HG02981 (cell line): Measurements from ENCODE around the gene PAK2.
"Not testable (repeated sequence)": the region's sequence is repeated elsewhere in the genome, so short reads cannot be mapped to it uniquely, and the experiment has no call there.

Experiments used
- ATAC-seq: cut with Tn5 transposase; IDR thresholded peaks from one replicate; pipeline ENCODE4 v1.9.1; 2021; ENCODE audit warnings: mild to moderate bottlenecking, moderate library complexity; ENCODE audit not compliant: unreplicated experiment

The PAK2 gene

DNA sequence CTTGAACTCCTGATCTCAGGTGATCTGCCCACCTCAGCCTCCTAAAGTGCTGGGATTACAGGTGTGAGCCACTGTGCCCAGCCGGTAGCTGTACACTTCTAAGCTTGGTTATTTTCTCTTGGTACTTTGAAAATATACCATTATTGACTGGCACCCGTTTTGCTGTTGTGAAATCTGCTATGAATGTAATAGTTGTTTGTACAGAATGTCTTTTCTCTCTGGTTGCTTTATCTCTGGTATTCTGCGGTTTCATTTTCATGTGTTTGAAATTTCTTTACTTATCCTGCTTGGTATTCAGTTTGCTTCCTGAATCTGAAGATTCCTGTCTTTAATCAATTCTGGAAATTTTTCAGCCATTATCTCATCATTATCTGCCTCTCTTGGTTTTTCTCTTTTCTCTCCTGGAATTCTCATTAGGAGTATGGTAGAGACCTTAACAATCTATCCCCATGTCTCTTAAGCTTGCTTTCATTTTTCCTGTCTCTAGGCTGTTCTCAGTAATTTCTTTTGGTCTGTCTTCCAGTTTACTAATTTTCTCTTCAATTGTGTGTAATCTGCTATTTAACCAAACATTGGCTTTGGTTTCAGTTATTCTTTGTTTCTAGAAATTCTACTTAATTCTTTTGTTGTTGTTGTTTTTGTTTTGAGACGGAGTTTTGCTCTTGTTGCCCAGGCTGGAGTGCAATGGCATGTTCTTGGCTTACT is 2.8 kb upstream of the PAK2 start:
- no peak for ATAC-seq

DNA sequence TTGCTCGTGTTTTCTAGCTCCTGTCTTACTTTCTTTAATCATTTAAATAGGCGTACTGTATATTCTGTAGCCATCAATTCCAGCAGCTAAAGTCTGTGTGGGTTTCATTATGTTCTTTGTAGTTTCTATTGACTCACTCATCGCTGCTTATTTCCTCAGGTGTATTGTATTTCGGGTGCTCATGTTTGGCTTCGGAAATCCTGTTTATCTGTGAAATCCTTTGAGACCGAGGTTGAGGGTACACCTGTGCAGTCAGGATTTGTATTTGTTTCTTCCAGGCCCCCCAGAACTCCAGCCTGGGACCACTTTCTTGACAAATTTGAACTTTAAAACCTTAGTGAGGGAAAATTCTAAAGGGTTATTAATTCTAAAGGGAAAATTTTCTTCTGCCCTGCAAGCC is 2.0 kb upstream of the PAK2 start:
- no peak for ATAC-seq

DNA sequence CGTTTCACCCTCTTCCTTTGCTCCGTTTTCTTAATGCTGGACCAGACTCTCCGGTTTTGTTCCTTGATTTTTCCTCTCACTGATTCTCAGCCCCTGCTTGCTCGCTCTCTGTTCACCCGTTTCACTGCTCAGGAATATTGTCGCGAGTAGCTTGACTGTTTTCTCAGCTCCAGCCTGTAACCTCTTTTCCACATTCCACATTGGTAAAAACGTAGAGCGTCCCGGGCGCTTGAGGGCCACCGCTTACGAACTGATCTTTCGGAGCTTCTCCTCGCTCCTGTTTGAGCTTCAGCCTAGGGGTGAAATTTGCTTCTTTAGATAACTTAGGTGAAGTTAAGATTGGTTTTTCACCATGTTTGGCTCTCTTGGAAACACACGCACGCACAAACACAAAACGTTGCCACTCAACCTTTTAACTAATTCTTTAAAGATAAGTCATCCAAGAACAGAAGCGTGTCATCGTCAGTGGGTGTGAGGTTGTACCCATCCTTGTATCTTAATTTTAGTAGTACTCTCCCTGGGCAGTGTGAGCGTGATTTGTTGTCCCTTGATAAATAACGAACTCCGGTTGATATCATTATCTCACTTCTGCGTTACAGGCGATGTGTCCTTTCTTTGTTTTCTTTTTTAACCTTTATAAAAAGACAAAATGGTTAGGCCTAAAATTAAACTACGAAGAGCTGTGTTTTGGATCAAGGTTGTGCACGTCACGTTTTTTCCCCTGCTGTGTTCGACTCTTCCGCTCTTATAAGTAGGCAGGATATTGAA is 1.0 kb downstream of the PAK2 start:
- no peak for ATAC-seq

DNA sequence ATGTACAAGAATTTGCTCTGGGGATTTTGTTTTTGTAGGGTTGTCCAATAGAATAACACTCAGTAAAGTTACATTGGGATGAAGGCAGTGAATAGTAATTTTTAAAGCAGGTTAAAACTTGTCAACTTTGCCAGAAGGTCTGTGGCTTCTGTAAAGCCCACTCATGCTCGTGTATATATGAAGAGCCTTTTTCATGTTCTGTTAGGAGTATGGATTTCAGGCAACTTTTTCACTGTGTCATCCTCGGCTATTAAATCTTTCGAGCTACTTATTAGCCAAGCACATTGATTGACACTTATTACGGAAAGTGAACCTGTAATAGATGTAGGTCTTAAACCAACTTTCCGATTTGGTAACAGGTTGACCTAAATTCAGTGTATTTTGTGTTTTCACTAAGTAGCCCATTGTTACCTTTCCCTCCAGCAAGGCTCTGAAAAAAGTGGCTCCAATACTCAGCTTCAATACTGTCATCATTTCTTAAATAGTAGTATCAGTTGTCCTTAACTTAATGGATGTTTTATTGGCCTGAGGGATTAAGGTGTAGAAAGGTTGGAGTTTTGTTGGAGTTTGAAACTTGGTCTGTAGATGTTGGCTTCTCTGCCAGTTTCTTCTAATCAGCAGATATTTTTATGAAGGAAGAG is 1.7 kb downstream of the PAK2 start:
- no peak for ATAC-seq

DNA sequence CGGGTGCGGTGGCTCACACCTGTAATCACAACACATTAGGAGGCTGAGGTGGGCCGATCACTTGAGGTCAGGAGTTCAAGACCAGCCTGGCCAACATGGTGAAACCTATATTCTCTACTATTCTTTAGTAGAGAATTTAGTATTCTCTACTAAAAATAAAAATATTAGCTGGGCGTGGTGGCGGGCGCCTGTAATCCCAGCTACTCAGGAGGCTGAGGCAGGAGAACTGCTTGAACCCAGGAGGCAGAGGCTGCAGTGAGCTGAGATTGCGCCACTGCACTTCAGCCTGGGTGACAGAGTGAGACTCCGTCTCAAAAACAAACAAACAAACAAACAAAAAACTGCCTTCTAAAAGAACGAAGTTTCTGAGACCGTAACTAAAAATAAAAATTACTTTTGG is 3.9 kb downstream of the PAK2 start:
- ATAC-seq: not testable (repeated sequence)

DNA sequence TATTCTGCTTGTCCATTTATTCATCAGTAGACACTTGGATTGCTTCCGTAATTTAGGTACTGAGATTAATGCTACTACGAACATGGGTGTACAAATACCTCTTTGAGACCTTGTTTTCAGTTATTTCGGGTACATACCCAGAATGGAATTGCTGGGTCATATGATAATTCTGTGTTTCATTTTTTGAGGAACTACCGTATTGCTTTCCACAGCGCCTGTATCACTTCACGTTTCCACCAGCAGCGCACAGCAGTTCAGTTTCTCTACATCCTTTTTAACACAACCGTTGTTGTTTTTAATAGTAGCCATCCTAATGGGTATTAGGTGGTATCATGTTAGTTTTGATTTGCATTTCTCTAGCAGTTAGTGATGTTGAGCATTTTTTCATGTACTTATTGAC is 9.5 kb downstream of the PAK2 start:
- ATAC-seq: no peak

DNA sequence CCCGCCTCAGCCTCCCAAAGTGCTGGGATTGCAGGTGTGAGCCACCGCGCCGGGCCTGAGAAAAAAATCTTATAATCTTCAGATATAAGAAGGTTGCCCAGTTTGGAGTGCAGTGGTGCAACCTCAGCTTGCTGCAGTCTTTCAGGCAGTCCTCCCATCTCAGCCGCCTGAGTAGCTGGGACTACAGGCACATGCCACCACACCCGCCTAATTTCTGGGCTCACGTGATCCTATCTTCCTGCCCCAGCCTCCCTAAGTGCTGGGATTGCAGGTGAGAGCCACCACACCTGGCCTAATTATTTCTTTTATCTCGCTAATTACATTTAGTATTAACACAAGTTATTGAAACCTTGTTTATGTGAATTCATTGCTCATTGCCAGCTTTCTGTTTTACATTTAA is 13.5 kb downstream of the PAK2 start:
- ATAC-seq: no peak

DNA sequence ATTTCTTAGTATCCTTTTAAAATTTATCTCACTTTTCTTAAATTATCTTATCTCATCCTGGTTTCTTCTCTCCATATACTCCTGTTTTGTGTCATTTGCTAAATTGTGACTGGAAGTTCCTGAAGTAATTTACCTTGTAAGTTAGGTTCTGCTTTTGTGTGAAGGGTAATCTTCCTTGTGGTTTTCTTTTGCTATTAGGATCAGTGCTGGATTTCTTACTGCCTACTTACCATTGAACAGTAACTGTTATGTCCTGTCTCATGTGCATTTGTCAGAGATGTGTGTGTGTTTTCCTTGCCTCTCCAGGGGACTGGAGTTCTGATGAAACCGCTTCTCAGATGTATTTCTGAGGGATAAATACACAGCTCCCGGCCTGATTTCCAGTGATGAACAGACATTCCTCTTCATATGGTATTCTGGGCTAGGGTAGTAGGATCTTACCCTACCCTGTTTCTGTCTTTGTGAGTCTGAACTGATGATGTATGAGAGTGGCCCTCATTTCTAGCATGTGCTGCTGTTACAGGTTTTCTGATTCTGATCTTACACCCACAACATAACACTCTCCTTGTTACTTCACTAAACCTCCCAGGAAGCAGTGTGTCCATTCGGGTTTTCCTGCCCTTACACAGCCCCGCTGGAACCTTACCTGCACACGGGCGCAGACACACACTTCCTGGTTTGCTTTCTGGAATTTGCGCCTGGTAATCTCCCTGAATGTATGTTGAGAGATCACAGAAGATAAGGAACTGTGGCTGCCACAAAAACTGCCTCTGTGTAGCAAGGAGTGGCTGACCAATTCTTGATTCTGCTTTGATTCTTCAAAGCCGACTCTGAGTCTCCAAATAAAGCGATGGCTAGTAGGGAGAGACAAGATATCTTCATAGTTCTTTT is 14.7 kb downstream of the PAK2 start:
- no peak for ATAC-seq

DNA sequence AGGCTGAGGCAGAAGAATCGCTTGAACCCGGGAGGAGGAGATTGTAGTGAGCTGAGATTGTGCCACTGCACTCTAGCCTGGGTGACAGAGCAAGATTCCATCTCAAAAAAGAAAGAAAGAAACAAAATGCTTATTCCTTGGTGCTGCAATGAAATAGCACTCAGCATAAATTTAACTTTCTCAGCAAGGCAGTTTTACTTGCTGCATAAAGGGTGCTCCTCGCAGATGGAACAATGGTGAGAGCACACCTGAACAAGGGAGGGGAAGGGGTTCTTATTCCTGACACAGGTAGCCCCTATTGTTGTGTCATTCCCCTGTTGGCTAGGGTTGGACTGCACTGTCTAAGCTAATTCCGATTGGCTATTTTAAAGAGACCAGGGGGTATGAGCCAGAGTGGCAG is 17.1 kb downstream of the PAK2 start:
- ATAC-seq: no peak

DNA sequence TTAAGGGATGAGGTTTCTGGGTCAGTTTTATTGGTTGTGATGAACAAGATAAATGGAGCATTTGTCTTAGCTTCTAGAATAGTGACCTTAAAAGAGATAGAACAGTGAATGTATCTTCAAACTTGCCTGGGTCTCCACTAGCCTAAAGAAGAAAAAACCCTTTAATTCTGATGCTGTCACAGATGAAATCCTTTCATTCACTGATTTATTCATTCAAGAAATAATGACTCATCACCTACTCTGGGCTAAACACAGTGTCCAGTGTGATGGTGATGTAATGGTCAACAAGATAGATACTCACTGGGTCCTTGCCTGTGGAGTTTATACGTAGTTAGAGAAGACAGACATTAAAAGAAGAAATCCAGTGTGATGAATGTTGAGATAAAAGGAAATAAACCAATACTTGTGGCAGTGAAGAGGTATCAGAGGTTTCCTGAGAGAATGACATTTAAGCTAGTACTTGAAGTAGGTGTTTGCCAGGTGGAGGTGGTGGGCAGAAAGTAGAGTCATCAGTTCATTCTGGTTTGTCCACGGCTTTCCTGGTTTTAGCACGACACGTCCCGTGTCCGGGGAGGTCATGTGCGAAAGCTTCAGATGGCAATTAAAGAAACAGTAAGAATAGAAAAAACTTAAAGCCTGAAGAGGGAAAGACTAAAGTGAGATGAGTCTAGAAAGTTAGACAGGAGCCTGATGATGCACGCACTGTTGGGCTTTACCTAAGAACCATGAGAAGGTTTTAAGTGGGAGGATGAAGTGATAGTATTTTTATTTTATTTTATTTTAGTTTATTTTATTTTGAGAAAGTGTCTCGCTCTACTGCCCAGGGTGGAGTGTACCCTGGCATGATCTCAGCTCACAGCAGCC is 18.5 kb downstream of the PAK2 start:
- ATAC-seq: no peak

DNA sequence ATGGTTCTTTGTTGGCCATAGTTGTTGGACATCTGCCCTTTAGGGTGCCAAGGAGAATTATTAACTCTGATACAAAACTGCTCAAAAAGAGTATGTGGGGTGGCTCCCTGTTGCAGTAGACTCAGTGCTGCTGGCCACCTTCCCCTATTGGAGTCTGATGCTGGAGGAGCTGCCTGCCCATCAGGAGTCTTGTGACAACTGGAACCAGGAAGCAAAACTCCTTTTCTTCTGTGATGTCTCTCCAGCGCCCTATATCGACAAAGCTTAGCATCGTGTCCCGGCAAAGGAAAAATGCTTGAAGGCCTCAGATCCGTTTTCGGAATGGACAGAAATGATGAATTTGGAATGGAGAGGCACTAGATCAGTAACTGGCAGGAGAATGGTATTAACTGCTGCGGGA is 23.5 kb downstream of the PAK2 start:
- ATAC-seq: no peak

DNA sequence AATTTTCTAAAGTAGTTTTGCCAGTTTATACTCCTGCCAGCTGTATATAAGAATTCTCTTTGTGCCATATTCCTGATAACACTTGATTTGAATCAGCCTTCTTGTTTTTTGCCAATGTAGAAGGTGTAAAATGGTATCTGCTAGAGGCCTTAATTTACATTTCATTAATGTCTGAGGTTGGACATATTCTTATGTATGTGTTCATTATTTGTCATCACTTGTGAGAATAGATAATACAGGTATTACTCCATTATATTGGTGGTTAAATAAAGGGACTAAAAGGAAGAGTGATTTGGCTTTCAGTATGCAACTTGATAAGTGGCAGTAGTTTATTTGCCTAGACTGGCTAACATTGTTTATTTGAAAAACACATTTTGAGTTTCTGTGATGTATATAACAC is 25.8 kb downstream of the PAK2 start:
- no peak for ATAC-seq

DNA sequence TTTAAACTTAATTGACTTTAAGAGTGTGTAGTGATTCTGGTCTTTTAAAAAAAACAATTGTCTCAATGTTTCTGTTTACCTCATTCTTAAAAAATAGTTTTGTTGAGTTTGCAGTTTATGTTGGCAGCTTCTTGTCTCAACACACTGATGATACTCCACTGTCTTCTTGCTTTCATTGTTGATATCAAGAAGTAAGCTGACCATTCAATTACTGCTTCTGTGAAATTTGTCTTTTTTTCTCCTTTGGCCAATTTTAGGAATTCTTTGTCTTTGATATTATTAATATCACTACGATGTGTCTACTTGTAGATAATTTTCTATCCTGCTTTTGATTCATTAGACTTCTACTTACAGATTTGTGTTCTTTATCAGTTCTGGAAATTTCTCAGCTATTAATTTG is 31.4 kb downstream of the PAK2 start:
- no peak for ATAC-seq

DNA sequence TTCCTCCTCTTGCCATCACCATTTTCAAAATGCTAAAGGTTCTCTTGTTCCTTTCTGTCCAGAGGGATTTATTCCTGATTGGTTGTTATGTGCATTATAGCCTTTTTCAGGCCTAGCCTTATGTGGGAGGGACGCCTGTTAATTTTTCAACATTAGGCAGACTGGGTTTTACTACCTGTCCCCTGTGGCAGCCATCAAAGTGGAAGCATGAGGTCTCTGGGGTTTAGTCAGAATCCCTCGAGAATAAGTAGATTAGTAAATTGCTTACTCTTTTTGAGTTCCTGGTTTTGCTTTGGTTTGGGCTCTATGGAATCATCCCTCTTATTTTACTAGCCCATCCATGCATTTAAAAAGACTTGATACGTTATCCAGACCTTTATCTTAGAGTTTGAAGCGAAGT is 32.4 kb downstream of the PAK2 start:
- no peak for ATAC-seq

DNA sequence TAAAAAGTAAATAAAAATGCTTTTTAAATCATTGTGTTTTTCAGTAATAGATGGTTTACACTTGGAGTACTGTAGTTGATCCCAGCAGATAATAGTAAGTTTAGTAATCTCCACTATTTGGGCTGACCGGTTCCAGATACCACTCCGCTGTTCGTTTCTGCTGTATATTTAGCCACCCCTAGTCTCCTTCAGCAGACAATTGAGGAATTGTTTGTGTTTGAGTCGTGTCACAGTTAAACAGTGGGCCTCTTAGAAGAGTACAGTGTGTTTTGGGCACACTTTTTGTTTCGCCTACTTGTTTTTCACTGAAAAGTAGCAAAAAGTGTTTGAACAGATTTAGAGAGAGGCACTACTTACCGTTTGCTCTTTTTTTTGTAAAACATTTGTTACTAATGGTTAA is 33.2 kb downstream of the PAK2 start:
- ATAC-seq: no peak

DNA sequence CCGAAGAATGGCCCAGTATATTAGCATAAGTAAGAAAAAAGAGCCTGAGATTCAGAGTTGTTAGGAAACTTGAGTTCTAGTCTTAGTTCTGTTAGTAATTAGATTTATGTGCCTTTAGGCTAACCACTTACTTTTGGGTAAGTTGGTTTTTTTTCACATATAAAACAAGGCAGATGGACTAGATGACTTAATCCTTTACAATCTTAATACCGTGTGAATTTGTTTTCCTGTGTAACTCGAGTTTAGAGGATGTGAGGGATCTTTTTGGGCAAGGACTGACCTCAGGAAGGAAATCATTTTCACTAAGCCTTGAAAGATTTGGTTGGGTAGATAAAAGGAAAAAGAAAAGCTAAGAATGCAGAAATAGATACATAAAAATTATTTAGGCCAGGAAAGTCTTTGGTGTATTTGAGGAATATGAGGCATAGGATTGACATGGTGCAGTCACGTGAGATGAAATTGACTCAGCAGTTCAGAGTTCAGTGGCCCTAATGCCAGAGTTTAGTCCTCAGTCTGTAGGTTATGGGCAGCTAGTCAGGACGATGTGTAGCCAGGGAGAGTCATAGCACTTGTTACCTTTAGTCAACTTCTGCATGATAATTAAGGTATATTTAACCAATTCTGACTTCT is 34.6 kb downstream of the PAK2 start:
- no peak for ATAC-seq

DNA sequence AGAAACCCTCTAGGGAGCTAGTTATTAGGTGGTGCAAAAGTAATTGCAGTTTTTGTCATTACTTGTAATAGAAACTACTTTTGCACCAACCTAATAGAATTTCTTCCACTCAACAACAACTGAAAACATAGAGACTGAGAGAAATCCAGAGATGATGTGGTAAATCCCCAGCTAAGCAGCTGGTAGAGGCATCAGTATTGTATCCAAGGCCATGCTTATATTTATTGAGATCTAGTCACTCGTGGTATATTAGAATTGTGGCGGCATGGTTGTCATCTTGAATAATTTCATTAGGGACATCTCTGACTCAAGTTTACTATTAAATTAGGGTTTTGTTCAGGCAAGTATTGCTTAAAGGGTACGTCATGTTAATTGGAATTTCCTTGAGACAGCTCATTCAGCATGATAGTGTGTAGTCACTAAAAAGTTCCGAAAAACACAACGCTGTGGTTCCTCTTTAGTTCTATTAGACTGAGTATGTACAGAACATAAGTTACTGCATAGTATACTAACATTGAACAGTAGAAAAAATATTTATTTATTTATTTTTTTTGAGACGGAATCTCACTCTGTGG is 35.3 kb downstream of the PAK2 start:
- ATAC-seq: no peak

DNA sequence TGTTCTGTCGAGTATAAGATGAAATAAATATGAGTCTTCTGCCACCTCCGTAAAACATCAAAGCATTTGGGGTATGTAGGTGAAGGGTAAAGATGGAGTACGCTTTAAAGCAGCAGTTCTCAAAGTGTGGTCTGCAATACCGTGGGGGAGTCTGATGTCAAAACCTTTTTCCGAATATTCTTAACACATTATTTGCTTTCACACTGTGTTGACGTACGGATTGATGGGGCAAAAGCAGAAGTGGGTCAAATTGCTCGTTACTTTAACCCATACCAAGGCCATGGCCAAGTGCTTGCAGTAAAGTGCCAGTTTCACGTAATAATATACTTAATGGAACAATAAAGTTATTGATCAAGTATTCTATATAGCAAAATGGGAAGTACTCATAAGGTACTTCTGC is 36.3 kb downstream of the PAK2 start:
- no peak for ATAC-seq

DNA sequence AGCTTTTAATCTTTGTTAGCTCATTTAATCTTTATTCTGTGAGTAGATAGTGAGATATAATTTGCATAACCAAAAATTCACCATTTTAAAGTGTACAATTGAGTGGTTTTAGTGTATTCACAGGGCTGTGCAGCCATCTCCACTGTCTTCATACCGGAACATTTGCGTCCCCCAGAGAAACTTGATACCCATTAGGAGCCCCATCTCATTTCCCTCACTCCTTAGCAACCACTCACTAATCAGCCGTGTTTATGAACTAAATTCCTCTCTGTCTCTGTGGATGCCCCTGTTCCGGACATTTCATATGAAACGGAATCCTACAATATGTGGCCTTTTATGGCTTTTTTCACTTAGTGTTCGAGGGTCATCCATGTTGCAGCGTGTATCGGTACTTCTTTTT is 38.2 kb downstream of the PAK2 start:
- ATAC-seq: no peak
